SU-DHL-6 (cell line): Measurements from ENCODE around the gene PSKH1.

ENCODE experiments used
- EZH2phosphoT487 ChIP-seq: fragments of 200-600 bp; sonication (generic), shearing (Covaris generic); conservative IDR thresholded peaks from 2 replicates; pipeline ENCODE4 v1.6.1; 2018; ENCODE audit warnings: mild to moderate bottlenecking, antibody characterized with exemption, low read length, moderate library complexity, mixed read lengths
- TF ChIP-seq, protein P1 (sequence below): fragments of 200-600 bp; sonication (generic); IDR thresholded peaks from one replicate; pipeline ENCODE4 v1.5.1; 2017; ENCODE audit warnings: antibody characterized with exemption, mild to moderate bottlenecking, low read length, moderate library complexity; ENCODE audit not compliant: insufficient read depth, poor library complexity, severe bottlenecking

DNA sequence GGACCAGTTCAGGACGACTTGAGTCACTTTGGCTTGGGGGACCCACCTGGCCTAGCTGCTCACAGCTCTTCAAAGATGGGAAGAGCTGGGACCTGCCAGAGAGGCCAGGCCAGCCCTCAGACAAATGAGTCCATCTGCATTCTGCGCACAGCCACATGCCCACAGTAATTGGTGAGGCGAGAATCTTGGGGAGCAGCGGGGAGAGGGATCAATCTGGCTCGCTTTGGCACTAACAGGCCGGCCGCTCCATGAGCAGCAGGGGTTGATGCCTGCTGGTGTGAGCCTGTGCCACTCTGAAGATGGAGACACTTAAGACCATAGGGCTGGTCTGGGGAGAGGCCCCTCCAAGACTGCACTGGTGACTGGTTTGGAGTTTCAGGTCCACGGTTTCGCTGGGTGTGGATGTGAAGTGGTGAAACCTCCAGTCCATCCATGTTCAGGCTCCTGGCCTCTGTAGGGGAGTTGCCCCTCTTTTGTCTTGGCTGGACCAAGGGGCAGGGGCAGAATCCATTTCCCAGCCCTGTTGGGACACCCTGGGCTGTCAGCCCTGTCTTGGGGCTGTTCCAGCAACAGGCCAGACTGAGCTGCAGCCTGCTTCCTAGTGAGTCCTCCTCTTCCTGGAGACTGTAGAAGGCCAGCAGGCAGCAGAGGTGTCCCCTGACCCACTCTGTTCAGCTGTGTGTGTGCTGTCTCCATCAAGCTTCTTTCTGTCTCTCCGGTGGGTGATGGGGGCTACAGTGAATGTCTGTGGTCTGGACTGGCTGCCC is 31.3 kb downstream of the PSKH1 start:
- TF ChIP-seq, protein P1, sequence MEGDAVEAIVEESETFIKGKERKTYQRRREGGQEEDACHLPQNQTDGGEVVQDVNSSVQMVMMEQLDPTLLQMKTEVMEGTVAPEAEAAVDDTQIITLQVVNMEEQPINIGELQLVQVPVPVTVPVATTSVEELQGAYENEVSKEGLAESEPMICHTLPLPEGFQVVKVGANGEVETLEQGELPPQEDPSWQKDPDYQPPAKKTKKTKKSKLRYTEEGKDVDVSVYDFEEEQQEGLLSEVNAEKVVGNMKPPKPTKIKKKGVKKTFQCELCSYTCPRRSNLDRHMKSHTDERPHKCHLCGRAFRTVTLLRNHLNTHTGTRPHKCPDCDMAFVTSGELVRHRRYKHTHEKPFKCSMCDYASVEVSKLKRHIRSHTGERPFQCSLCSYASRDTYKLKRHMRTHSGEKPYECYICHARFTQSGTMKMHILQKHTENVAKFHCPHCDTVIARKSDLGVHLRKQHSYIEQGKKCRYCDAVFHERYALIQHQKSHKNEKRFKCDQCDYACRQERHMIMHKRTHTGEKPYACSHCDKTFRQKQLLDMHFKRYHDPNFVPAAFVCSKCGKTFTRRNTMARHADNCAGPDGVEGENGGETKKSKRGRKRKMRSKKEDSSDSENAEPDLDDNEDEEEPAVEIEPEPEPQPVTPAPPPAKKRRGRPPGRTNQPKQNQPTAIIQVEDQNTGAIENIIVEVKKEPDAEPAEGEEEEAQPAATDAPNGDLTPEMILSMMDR = no peak
- TF ChIP-seq EZH2phosphoT487 = no peak
